Keratinocyte (primary cell): ENCODE measurements around the gene NUP35. TPM values are rescaled to one million over a fixed set of nuclear protein-coding genes. Genes with fewer than 3 reads are reported as not detected.

Experiments
- DNase-seq: peaks from one replicate; pipeline ENCODE4 v3.0.0-alpha.2; 2011; ENCODE audit warnings: low read depth, missing footprints, low spot score
- FAIRE-seq: peaks from 2 replicates; lab custom pipeline; 2011; peaks lifted over from hg19 to GRCh38; lab: Jason Lieb, UNC
- H2AFZ ChIP-seq: 2 replicates; pipeline ENCODE4 v1.6.0; 2012; ENCODE audit warnings: low read length, control low read depth, inconsistent platforms; ENCODE audit not compliant: control insufficient read depth
- H3K27ac ChIP-seq: 2 replicates; pipeline ENCODE4 v1.5.1; 2011; ENCODE audit warnings: low read length; ENCODE audit not compliant: control insufficient read depth, insufficient read depth
- H3K27me3 ChIP-seq: 3 replicates; pipeline ENCODE4 v1.6.0; 2011; ENCODE audit warnings: low read length; ENCODE audit not compliant: control insufficient read depth, insufficient read depth; ENCODE audit errors: extremely low read depth
- H3K36me3 ChIP-seq, 2 experiments: 2 replicates in 1 of 2; 3 replicates in 1 of 2; pipeline ENCODE4 v1.5.1; 2011; ENCODE audit warnings: low read length in 2 of 2, mild to moderate bottlenecking in 1 of 2; ENCODE audit not compliant: control insufficient read depth in 2 of 2, insufficient read depth in 2 of 2; ENCODE audit errors: extremely low read depth in 1 of 2
- H3K4me1 ChIP-seq: 3 replicates; pipeline ENCODE4 v1.5.1; 2011; ENCODE audit warnings: low read length; ENCODE audit not compliant: control insufficient read depth, insufficient read depth; ENCODE audit errors: extremely low read depth
- H3K4me2 ChIP-seq: 3 replicates; pipeline ENCODE4 v1.6.0; 2011; ENCODE audit warnings: low read depth, low read length; ENCODE audit not compliant: control insufficient read depth, insufficient read depth; ENCODE audit errors: extremely low read depth
- H3K4me3 ChIP-seq, 3 experiments: fragments of 200-600 bp in 1 of 3; sonication (generic) in 1 of 3; 2 replicates in 2 of 3; 3 replicates in 1 of 3; pipeline ENCODE4 v1.5.1; 2011 to 2016; ENCODE audit warnings: low read length in 3 of 3, mild to moderate bottlenecking in 3 of 3, control low read depth in 2 of 3, inconsistent platforms in 1 of 3, low read depth in 1 of 3, mixed read lengths in 1 of 3, mixed run types in 1 of 3, moderate library complexity in 1 of 3; ENCODE audit not compliant: control insufficient read depth in 2 of 3, insufficient read depth in 2 of 3; ENCODE audit errors: extremely low read depth in 1 of 3
- H3K79me2 ChIP-seq: 2 replicates; pipeline ENCODE4 v1.6.0; 2012; ENCODE audit warnings: low read length; ENCODE audit not compliant: control insufficient read depth, insufficient read depth
- H3K9ac ChIP-seq: 3 replicates; pipeline ENCODE4 v1.6.0; 2011; ENCODE audit warnings: low read length; ENCODE audit not compliant: control insufficient read depth, insufficient read depth; ENCODE audit errors: extremely low read depth
- H3K9me1 ChIP-seq: 3 replicates; pipeline ENCODE4 v1.6.0; 2011; ENCODE audit warnings: low read length; ENCODE audit not compliant: control insufficient read depth, insufficient read depth; ENCODE audit errors: extremely low read depth
- H3K9me3 ChIP-seq: 2 replicates; pipeline ENCODE4 v1.5.1; 2012; ENCODE audit warnings: low read depth, low read length; ENCODE audit not compliant: control insufficient read depth
- H4K20me1 ChIP-seq: 3 replicates; pipeline ENCODE4 v1.6.0; 2011; ENCODE audit warnings: low read length; ENCODE audit not compliant: control insufficient read depth, insufficient read depth; ENCODE audit errors: extremely low read depth
- CTCF ChIP-seq, 3 experiments: IDR thresholded peaks in 1 of 3; conservative IDR thresholded peaks in 1 of 3; optimal IDR thresholded peaks in 1 of 3; 2 replicates in 2 of 3; 3 replicates in 1 of 3; pipeline versions ENCODE3 to v1.5.1; 2011; ENCODE audit warnings: low read length in 3 of 3, mild to moderate bottlenecking in 3 of 3, moderate library complexity in 2 of 3, control low read depth in 1 of 3, inconsistent platforms in 1 of 3; ENCODE audit not compliant: insufficient read depth in 2 of 3; ENCODE audit errors: extremely low read depth in 1 of 3
- EZH2 ChIP-seq: IDR thresholded peaks from one replicate; pipeline ENCODE4 v1.6.1; 2012; ENCODE audit warnings: inconsistent platforms, mild to moderate bottlenecking, low read length, moderate library complexity
- dilution Hi-C: fragments of 300-500 bp; cut with MboI; formaldehyde crosslinking; loops from one replicate; pipeline ENCODE4 v1.7.0; 2020; ENCODE audit warnings: low sequenced_read_pairs; ENCODE audit not compliant: extremely low pct_ligation_motif_present
- polyA plus RNA-seq, 5 experiments: library from polyadenylated mRNA; depleted of rRNA in 3 of 5; stranded (reverse) in 3 of 5; stranded (forward) in 1 of 5; unstranded in 1 of 5; fragments of >200 nt; gene quantifications; 1 replicate in 1 of 5; 2 replicates in 3 of 5; 3 replicates in 1 of 5; pipeline versions ENCODE4 v1.2.1 to v1.2.3, GENCODE V29; 2011 to 2012; ENCODE audit warnings: missing spikeins in 2 of 5, low read depth in 1 of 5, low replicate concordance in 1 of 5

The NUP35 gene
- polyA plus RNA-seq, 1 donor (not counting 4 experiments of a cell fraction or from before 2014, with no cell fraction given), result 22.6 TPM

GRCh38 chr2:183207110-183207509, 82.9 kb downstream of the NUP35 start:
- no peak overlapping the region for H2AFZ ChIP-seq
- H3K4me1 ChIP-seq, result no peaks in the 10 kb centered on the region
- no peaks in the 10 kb centered on the region for H3K27me3 ChIP-seq
- TF ChIP-seq EZH2, result no peak
- no peak for TF ChIP-seq CTCF (optimal IDR thresholded peaks at IDR 0.05 in 1 of 3, IDR thresholded peaks at IDR 0.05 in 1 of 3, conservative IDR thresholded peaks at IDR 0.05 in 1 of 3; ENCODE audit: extremely low read depth in 1 of 3, insufficient read depth in 2 of 3, low read length in 3 of 3)
- H3K79me2 ChIP-seq, result no peaks in the 10 kb centered on the region
- no peaks in the 10 kb centered on the region for H3K9me3 ChIP-seq
- no peak overlapping the region for H3K4me2 ChIP-seq
- H3K36me3 ChIP-seq, result no peaks in the 10 kb centered on the region
- no peaks in the 10 kb centered on the region for H4K20me1 ChIP-seq
- H3K9me1 ChIP-seq, result no peaks in the 10 kb centered on the region
- no peak overlapping the region for H3K27ac ChIP-seq
- dilution Hi-C loops, result no loop called here
- FAIRE-seq, result no peak
- no peak overlapping the region for H3K4me3 ChIP-seq
- no peak overlapping the region for H3K9ac ChIP-seq
- no peak for DNase-seq

GRCh38 chr2:183209395-183210028, 85.3 kb downstream of the NUP35 start:
- Histone ChIP-seq H3K4me1 (no peaks in the 10 kb centered on the region), H3K4me3 (no peak overlapping the region), H3K9me1 (no peaks in the 10 kb centered on the region), H3K27ac (no peak overlapping the region), H3K79me2 (no peaks in the 10 kb centered on the region), H4K20me1 (no peaks in the 10 kb centered on the region), H3K9me3 (no peaks in the 10 kb centered on the region), H3K4me2 (no peak overlapping the region), H3K36me3 (no peaks in the 10 kb centered on the region), H2AFZ (no peak overlapping the region), H3K27me3 (no peaks in the 10 kb centered on the region), H3K9ac (no peak overlapping the region)
- DNase-seq, result no peak
- dilution Hi-C loops, result no loop called here
- TF ChIP-seq CTCF (optimal IDR thresholded peaks at IDR 0.05 in 1 of 3, IDR thresholded peaks at IDR 0.05 in 1 of 3, conservative IDR thresholded peaks at IDR 0.05 in 1 of 3; ENCODE audit: extremely low read depth in 1 of 3, insufficient read depth in 2 of 3, low read length in 3 of 3) (no peak), EZH2 (no peak)
- no peak for FAIRE-seq

Other genes with a start within 250 kb of the NUP35 start
- gene NCKAP1, start 86.0 kb upstream of the NUP35 start, polyA plus RNA-seq, result 149 to 207 TPM (median 176 TPM) in 3 replicates
- 0.39 to 1.1 TPM (median 0.73 TPM) in 3 replicates for gene DUSP19, start 45.7 kb upstream of the NUP35 start, polyA plus RNA-seq